Hematopoietic multipotent progenitor cell treated with erythropoietin and hydrocortisone succinate and interleukin-3 and kit ligand, for 8 days (in vitro differentiated cells): ENCODE measurements around the gene PEAK1.

Experiments
- DNase-seq: peaks from one replicate; pipeline ENCODE4 v3.0.0-alpha.2; 2015

PEAK1 gene

GRCh38 chr15:77119446-77119845 is 300.5 kb downstream of the PEAK1 start:
- no peak for DNase-seq

- peak; percentile 75 for DNase-seq
Observed at GRCh38 chr15:77118882-77119321, 301.0 kb downstream of the PEAK1 start.

- no peak for DNase-seq
Observed at GRCh38 chr15:77115179-77115578, 304.7 kb downstream of the PEAK1 start.

GRCh38 chr15:77112838-77113504 is 306.9 kb downstream of the PEAK1 start:
- no peak for DNase-seq

GRCh38 chr15:77111789-77112188 is 308.1 kb downstream of the PEAK1 start:
- no peak for DNase-seq

GRCh38 chr15:77107531-77108355 is 312.2 kb downstream of the PEAK1 start:
- peak; percentile 41 for DNase-seq

GRCh38 chr15:77107068-77107467 is 312.8 kb downstream of the PEAK1 start:
- DNase-seq, result no peak

- no peak for DNase-seq
Observed at GRCh38 chr15:77104155-77104554, 315.7 kb downstream of the PEAK1 start.

- DNase-seq, result no peak
Observed at GRCh38 chr15:77099741-77100463, 320.0 kb downstream of the PEAK1 start.

GRCh38 chr15:77098572-77098971 is 321.3 kb downstream of the PEAK1 start:
- no peak for DNase-seq

GRCh38 chr15:77097921-77098320 is 322.0 kb downstream of the PEAK1 start:
- no peak for DNase-seq

- no peak for DNase-seq
Observed at GRCh38 chr15:77097248-77097721, 322.6 kb downstream of the PEAK1 start.

- no peak for DNase-seq
Observed at GRCh38 chr15:77096541-77096940, 323.4 kb downstream of the PEAK1 start.

- no peak for DNase-seq
Observed at GRCh38 chr15:77096138-77096537, 323.8 kb downstream of the PEAK1 start.

GRCh38 chr15:77094397-77095030 is 325.4 kb downstream of the PEAK1 start:
- DNase-seq, result peak; percentile 13

GRCh38 chr15:77093436-77093835 is 326.5 kb downstream of the PEAK1 start:
- DNase-seq, result no peak

- DNase-seq, result no peak
Observed at GRCh38 chr15:77091097-77091496, 328.8 kb downstream of the PEAK1 start.

GRCh38 chr15:77087213-77087612 is 332.7 kb downstream of the PEAK1 start:
- DNase-seq, result no peak

- no peak for DNase-seq
Observed at GRCh38 chr15:77085297-77085696, 334.6 kb downstream of the PEAK1 start.

- DNase-seq, result no peak
Observed at GRCh38 chr15:77084436-77084835, 335.5 kb downstream of the PEAK1 start.

GRCh38 chr15:77083381-77084160 is 336.3 kb downstream of the PEAK1 start:
- DNase-seq, result peak; percentile 86

GRCh38 chr15:77081971-77082370 is 337.9 kb downstream of the PEAK1 start:
- no peak for DNase-seq
